Endothelial cell of hepatic sinusoid (primary cell): ENCODE data around the gene ACAD10.
"Not testable (repeated sequence)": the region's sequence is repeated elsewhere in the genome, so short reads cannot be mapped to it uniquely, and the experiment has no call there.

Source experiments
- in situ Hi-C: cut with HindIII; loops from 2 replicates; pipeline ENCODE4 v1.10.0; 2017; ENCODE audit warnings: low sequenced_read_pairs

Gene ACAD10

GRCh38 chr12:111685811-111686573, at the start of gene ACAD10, which contains the start of gene BRAP:
Gene ACAD10, plus strand, starts transcription at chr12:111686053. Its CDS starts 6,657 bp downstream, at chr12:111692710.
Gene BRAP, minus strand, starts transcription at chr12:111685956. Its CDS starts 164 bp downstream, at chr12:111685792.
- in situ Hi-C loops = no loop called here

- in situ Hi-C loops = no loop called here
These were observed 49.5 kb upstream of the ACAD10 start for GRCh38 chr12:111636209-111636945.

DNA sequence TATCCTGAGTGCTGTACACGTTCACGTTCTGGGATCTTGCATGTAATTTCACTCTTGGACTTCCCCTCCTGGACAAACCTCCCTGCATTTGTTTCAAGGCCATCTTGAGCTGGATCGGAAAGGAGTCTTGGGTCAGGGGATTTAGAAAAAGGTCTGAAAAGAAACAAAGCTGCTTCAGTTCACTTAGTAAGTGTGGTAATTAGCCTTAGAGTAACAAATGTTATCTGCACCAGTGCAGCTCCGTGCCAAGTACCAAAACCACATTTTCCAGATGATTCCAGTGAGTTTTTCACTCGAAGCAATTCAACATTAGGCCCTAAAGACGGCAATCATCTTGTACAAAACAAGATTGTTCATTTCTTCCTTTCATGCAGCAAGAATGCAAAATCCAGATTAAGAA, 47.3 kb upstream of the ACAD10 start:
- in situ Hi-C loops = no loop called here

GRCh38 chr12:111640506-111640905, 45.3 kb upstream of the ACAD10 start:
- in situ Hi-C loops = no loop called here

DNA sequence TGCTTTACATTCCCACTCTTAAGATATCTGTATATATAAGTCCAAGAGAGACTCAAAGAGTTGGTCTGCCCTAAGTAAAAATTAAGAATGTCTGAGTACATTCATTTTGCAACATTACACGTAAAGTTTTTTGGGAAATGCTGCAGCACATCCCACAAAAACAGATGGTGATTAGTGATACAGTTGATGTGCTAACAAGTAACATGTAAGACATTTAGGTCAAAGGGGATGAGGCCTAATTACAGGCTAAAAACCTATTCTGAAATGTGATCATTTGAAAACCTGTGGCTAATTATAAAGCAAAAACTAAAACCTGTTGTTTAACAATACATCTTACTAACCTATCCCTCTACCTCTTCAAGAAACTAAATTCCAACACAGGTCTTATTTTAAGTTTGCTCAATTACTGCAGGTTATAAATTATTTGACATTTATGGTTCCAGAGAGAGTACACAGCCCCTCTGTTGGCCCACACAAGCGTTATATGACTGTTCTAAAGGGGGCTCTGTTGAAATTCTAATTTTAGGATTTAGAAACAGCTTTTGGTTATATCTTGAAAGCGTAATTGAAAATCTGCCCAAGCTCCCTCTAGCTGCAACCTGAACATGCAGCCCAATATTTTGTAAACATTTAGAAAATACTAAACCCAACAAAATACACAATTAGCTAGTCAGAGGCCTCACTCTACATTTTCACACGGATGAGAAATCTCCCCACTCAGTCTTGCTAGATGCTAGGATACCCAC, 43.0 kb upstream of the ACAD10 start:
- in situ Hi-C loops = no loop called here

DNA sequence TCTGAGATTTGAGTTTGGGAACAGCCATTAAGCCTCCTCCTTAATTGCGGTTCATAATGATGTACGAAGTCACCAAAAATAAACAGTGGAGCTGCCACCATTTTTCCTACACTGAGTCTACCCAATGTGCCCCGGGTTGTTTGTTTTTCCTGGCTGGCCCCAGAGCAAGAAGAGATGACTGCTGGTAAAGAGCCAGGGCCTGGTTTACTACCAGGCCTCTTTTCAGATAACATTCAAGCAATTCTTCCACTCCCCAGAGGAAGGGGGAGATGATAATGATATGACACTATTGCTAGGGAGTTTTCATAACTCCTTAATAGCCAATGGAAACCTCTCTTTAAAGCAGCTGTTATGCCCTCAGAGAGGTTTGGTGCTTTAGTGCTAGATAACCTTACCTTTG, 42.4 kb upstream of the ACAD10 start:
- in situ Hi-C loops = no loop called here

- in situ Hi-C loops = no loop called here
These were observed 40.4 kb upstream of the ACAD10 start for GRCh38 chr12:111645433-111645832.

DNA sequence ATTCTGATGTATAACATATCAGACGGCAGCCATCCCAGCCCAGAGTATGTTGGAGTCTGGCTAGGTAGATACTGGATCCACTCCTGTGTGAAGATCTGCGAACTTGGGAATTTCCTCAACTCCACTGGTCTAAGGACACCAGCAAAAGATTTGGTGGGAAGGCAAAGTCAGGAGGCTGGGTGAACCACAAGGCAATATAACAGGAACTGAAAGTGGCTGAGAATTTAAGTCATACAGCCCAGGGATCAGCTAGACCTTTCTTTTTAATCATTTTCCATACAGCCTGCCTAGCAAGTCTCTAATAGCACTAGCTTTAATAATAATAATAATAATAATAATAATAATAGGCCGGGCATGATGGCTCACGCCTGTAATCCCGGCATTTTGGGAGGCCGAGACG, 34.9 kb upstream of the ACAD10 start:
- in situ Hi-C loops = no loop called here

- in situ Hi-C loops = not testable (repeated sequence)
These were observed 33.3 kb upstream of the ACAD10 start for GRCh38 chr12:111652530-111652929.

DNA sequence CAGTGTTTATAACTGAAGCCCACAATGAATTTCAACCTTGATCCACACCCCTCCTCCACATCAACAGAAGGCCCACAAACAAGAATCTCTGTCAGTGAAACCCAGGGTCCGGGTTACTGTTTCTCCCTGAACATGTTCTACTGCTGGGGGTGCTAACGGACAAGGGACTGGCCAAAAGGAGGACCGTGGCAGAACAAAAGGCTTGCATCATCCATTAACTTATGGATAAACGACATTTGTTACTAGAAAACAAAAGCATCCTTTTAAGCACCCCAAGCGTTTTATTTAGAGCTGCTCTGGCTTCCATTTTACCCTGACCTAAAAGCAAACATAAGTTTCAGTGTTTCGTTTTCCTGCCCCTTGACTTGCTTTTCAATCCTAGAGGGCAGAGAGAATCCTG, 32.3 kb upstream of the ACAD10 start:
- in situ Hi-C loops = no loop called here

DNA sequence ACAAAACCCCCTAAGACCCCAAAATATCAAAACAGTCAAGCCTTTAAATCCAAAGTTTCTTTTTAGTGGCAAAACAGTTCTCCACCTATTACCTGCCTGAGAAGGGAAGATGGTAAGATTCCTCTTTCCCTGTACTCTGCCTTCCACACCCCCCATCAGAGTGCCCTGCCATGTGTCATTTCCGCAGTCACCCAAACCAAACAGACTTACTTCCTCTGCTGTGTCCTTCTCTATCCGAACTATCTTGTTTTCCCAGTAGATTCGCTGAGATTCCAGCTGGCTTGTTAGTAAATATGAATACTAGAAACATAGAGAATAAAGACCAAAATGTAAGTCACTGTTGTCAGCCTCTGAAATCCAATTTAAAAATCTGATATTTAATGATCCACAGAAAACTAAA, 30.5 kb upstream of the ACAD10 start:
- in situ Hi-C loops = no loop called here

DNA sequence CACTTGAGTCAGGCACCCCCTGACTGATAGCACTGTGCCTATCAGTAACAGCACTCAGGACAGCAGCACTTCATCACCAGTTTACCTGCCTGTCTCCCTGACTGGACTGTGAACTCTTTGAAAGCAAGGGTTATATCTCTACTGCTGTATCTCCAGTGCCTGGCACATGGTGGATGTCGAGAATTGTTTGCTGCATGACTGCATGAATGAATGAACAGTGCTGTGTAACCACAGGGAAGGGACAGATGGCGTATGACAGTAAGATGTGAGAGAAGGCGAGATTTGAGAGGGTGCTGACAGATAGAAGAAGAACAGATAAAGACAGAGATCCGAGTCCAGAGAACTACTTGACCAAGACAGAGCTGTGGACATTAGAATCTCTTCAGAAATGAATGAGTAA, 29.8 kb upstream of the ACAD10 start:
- in situ Hi-C loops = no loop called here

DNA sequence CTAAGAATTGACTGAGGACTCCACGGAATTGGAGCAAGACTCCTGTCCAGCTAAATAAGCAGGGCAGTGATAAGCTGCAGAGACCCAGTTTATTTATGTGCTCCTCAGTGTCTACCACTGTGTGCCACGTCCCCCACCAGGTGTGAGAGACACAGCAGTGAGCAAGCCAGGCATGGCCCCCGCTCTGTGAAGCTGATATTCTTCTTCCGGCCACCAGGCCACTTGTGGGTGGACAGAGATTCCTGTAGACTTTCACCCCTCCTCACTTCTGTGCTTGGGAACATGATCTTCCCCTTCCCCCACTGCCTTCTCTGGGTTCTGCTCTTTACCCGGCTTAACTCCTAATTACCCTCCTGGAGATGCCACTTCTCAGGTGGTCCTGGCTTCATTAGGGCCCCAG, 21.4 kb upstream of the ACAD10 start:
- in situ Hi-C loops = no loop called here

DNA sequence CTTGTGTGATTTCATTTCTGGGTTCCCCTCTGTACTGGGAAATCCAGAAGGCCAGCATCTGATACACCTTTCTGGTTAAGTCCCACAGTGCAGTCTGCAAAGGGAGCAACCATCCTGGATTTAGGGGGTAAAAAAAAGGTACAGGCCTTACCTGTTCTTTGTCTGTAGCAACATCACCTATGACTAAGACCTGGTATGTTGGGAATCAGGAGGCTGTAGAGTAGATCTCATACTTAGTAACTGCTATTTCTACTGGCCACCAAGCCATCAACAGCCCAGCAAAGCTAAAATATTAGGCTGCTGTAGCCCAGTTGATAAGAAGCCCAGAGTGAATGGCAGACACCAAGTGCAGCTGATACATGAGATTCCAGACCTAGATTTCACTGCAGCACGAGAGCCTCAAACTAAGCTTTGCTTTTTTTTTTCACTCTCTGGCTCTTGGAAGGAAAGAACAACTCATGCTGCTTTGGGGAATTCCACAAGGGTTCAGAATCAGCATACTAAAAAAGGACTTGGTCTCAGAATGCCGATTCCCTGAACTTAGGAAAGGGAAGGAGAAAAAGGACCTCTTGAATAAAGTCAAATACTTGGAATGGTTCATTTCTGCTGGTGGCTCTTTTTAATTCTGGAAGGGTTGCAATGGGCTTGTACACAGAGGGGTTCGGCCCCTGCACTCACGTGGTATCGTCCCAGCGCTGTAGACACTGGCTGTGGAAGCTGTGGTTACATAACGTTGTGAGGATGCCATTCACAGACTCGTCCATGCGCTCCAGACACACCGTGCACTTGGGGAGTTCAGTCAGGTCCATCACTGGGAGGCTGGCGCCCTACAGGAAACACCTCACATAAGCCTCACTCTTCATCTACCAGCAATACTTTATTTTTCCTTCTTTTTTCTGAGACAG, 20.6 kb upstream of the ACAD10 start:
- in situ Hi-C loops = no loop called here

- in situ Hi-C loops = loop anchor here (10.0 kb wide), 1 partner anchor 168 kb away; no protein-coding TSS in a partner anchor
These were observed 13.0 kb upstream of the ACAD10 start for GRCh38 chr12:111672822-111673381.

GRCh38 chr12:111673503-111673902, 12.3 kb upstream of the ACAD10 start:
- in situ Hi-C loops = loop anchor here (10.0 kb wide), 1 partner anchor 169 kb away; no protein-coding TSS in a partner anchor

DNA sequence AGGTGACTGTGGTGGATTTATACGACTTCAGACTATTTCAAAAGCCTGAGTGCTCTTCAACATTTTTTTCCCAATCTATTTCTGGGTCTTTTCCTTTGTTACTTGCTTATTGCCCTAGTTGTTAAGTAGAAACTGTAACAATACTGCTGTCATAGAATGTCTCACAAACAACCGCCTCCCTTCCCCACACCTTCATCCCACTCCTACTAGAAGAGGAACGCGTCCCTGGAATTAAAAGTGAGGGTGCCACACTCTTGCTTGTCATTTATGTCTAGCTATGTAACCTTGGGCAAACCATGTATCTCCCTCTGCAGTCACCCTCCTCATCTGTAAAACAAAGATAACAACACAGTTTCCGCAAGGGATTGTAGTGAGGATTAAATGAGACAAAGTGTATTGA, 8.7 kb upstream of the ACAD10 start:
- in situ Hi-C loops = loop anchor here (5.0 to 10.0 kb wide), 2 partner anchors 85 to 172 kb away; no protein-coding TSS in a partner anchor

- in situ Hi-C loops = loop anchor here (5.0 kb wide), 1 partner anchor 58 kb away; no protein-coding TSS in a partner anchor
These were observed 1.2 kb upstream of the ACAD10 start for GRCh38 chr12:111684485-111685198.

DNA sequence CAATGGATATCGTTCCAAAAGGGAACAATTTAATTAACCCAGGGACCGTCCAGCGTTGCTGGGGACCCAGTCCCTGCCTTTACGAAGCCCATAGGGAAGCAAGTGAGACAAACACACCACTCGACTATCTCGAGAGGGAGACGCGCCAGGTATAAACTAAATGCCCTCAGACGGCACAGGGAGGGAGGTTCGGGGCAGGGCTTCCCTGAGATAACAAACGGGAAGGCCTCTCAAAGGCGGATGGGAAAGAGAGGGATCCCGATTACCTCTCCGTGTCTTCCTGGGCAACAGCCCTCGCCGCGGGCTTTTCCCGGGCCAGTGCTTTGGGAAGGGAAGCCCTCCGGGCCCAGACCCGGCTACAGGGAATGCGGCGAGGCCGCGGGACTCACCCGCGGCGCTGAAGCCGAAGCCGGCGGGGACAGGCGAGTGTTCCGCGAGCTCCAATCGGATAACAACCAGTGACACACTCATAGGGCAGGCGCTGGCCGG, 487 bp upstream of the ACAD10 start:
- in situ Hi-C loops = no loop called here
